ENCODE results near the gene SCAP. TPM values are rescaled to one million over a fixed set of nuclear protein-coding genes. Genes with fewer than 3 reads are reported as not detected.

SCAP gene
- total and polyA plus RNA-seq, 2 of the 13 experiments (the other 11 are each of a cell fraction or from before 2014, with no cell fraction given): 40.4 to 53.3 TPM

DNA sequence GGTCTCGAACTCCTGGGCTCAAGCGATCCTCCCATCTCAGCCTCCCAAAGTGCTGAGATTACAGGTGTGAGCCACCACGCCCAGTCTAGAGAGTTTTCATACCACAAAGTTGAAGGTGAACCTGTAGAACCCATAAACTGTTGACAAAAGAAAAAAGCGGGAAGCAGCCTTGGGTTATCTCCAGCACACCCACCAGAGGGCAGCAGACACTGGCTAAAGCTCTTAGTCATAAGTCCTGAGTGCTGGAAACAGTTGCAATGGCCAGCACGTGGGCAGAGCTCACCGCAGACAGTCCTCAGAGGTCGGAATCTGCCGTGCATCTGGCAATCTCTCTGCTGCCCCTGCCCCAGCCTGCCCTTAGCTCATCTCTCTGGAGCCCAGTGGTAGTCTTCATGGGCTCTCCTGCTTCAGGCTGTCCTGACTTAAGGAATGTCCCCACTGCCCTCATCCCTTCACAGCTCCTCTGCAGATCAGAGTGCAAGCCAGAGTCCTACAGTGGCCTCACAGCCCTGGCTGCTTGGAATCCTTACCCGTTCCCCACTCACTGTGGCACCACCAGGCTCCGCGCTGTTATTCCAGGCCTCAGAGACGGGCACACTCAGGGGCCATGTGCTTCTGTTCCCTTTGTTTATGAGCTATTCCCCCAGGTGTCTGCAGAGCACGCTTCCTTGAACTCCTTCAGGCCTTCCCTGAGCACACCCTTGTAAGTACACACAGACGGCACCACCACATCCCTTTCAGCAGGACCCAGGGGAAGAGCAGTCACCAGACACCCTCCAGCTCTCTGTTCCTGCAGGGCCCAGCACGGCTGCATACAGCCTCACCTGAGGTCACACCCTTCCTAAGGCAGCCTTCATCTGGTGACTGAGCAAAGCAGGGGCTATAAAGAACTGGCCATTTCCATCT lies 46.6 kb upstream of the SCAP start (continued):
- TF ChIP-seq, protein P1, sequence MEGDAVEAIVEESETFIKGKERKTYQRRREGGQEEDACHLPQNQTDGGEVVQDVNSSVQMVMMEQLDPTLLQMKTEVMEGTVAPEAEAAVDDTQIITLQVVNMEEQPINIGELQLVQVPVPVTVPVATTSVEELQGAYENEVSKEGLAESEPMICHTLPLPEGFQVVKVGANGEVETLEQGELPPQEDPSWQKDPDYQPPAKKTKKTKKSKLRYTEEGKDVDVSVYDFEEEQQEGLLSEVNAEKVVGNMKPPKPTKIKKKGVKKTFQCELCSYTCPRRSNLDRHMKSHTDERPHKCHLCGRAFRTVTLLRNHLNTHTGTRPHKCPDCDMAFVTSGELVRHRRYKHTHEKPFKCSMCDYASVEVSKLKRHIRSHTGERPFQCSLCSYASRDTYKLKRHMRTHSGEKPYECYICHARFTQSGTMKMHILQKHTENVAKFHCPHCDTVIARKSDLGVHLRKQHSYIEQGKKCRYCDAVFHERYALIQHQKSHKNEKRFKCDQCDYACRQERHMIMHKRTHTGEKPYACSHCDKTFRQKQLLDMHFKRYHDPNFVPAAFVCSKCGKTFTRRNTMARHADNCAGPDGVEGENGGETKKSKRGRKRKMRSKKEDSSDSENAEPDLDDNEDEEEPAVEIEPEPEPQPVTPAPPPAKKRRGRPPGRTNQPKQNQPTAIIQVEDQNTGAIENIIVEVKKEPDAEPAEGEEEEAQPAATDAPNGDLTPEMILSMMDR (CRISPR knock-in tag; IDR thresholded peaks at IDR 0.05): peak; percentile 96
- TF ChIP-seq KDM2A (CRISPR knock-in tag; IDR thresholded peaks at IDR 0.05; ENCODE audit: borderline replicate concordance, low read depth) (no peak; the same call in 1 of the 2 replicates), GTF3A (CRISPR knock-in tag; conservative IDR thresholded peaks at IDR 0.05) (no peak), FLYWCH1 (CRISPR knock-in tag; IDR thresholded peaks at IDR 0.05) (no peak), NFIB (CRISPR knock-in tag; IDR thresholded peaks at IDR 0.05; ENCODE audit: borderline replicate concordance) (no peak), SMC3 (IDR thresholded peaks at IDR 0.05; ENCODE audit: low read length) (peak; percentile 97), ZNF619 (CRISPR knock-in tag; IDR thresholded peaks at IDR 0.05) (peak; percentile 58; the same call in 1 of the 2 replicates), BRD4 (CRISPR knock-in tag; IDR thresholded peaks at IDR 0.05) (no peak), ZNF577 (CRISPR knock-in tag; IDR thresholded peaks at IDR 0.05; ENCODE audit: borderline replicate concordance, low read depth) (no peak), KAT2B (IDR thresholded peaks at IDR 0.05; ENCODE audit: borderline replicate concordance, low read depth, low read length) (no peak), SIX1 (CRISPR knock-in tag; IDR thresholded peaks at IDR 0.05; ENCODE audit: borderline replicate concordance) (no peak), PTBP1 (IDR thresholded peaks at IDR 0.05; ENCODE audit: low read depth, low read length, poor library complexity, severe bottlenecking) (no peak), ZNF615 (CRISPR knock-in tag; IDR thresholded peaks at IDR 0.05; ENCODE audit: borderline replicate concordance) (no peak), ETV6 (CRISPR knock-in tag; conservative IDR thresholded peaks at IDR 0.05) (no peak; the same call in 1 of the 2 replicates), ETV5 (CRISPR knock-in tag; IDR thresholded peaks at IDR 0.05; ENCODE audit: borderline replicate concordance) (0 out of 2 replicates have a peak, but pooled peaks have one; percentile 34), ZFP36 (IDR thresholded peaks at IDR 0.05; ENCODE audit: borderline replicate concordance, low read depth, low read length, partially characterized antibody) (no peak), ZNF331 (CRISPR knock-in tag; IDR thresholded peaks at IDR 0.05) (peak; percentile 58; the same call in 1 of the 2 replicates), RBFOX2 (IDR thresholded peaks at IDR 0.05; ENCODE audit: low read depth, low read length) (no peak), ZMYM3 (CRISPR knock-in tag; IDR thresholded peaks at IDR 0.05) (no peak), ZNF614 (CRISPR knock-in tag; IDR thresholded peaks at IDR 0.05; ENCODE audit: borderline replicate concordance) (0 out of 2 replicates have a peak, but pooled peaks have one; percentile 35), ZNF777 (CRISPR knock-in tag; IDR thresholded peaks at IDR 0.05) (no peak), NONO (IDR thresholded peaks at IDR 0.05) (no peak), NONO (CRISPR knock-in tag; conservative IDR thresholded peaks at IDR 0.05) (0 out of 2 replicates have a peak, but pooled peaks have one; percentile 28), ZNF816 (CRISPR knock-in tag; IDR thresholded peaks at IDR 0.05; ENCODE audit: borderline replicate concordance) (no peak)
- TF ChIP-seq, protein P2, sequence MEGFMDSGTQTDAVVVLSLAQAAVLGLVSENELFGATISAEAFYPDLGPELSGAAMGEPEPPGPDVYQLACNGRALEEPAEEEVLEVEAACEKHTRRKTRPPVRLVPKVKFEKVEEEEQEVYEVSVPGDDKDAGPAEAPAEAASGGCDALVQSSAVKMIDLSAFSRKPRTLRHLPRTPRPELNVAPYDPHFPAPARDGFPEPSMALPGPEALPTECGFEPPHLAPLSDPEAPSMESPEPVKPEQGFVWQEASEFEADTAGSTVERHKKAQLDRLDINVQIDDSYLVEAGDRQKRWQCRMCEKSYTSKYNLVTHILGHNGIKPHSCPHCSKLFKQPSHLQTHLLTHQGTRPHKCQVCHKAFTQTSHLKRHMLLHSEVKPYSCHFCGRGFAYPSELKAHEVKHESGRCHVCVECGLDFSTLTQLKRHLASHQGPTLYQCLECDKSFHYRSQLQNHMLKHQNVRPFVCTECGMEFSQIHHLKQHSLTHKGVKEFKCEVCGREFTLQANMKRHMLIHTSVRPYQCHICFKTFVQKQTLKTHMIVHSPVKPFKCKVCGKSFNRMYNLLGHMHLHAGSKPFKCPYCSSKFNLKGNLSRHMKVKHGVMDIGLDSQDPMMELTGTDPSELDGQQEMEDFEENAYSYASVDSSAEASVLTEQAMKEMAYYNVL (CRISPR knock-in tag; IDR thresholded peaks at IDR 0.05; ENCODE audit: borderline replicate concordance): peak; percentile 24; the same call in 1 of the 2 replicates
- TF ChIP-seq, protein P3, sequence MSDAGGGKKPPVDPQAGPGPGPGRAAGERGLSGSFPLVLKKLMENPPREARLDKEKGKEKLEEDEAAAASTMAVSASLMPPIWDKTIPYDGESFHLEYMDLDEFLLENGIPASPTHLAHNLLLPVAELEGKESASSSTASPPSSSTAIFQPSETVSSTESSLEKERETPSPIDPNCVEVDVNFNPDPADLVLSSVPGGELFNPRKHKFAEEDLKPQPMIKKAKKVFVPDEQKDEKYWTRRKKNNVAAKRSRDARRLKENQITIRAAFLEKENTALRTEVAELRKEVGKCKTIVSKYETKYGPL (CRISPR knock-in tag; IDR thresholded peaks at IDR 0.05): no peak

All from HepG2 (cell line).